Liver (tissue), 9 donors: ENCODE data around the gene MANBA. TPM values are rescaled to one million over a fixed set of nuclear protein-coding genes. Genes with fewer than 3 reads are reported as not detected.

ENCODE experiments used
- DNase-seq: peaks from one replicate; pipeline ENCODE4 v3.0.0-alpha.2; 2017; ENCODE audit warnings: low spot score
- H3K27ac ChIP-seq, 2 donors: one replicate each; pipeline ENCODE4 v1.7.0; 2013; ENCODE audit warnings: inconsistent platforms in 2 of 2, low read length in 2 of 2, control low read depth in 1 of 2, low read depth in 1 of 2, mild to moderate bottlenecking in 1 of 2
- H3K27me3 ChIP-seq, 4 donors: one replicate each; pipeline versions ENCODE4 v1.6.1 to v1.7.0; 2013; ENCODE audit warnings: low read length in 3 of 4, inconsistent platforms in 1 of 4, mild to moderate bottlenecking in 1 of 4, moderate library complexity in 1 of 4; ENCODE audit not compliant: control insufficient read depth in 4 of 4, insufficient read depth in 4 of 4
- H3K36me3 ChIP-seq, 4 donors: one replicate each; pipeline versions ENCODE4 v1.6.1 to v1.7.0; 2013; ENCODE audit warnings: low read length in 3 of 4, mild to moderate bottlenecking in 3 of 4, low read depth in 1 of 4, moderate library complexity in 1 of 4; ENCODE audit not compliant: control insufficient read depth in 4 of 4, insufficient read depth in 3 of 4
- H3K4me1 ChIP-seq, 4 donors: one replicate each; pipeline versions ENCODE4 v1.6.1 to v1.7.0; 2013; ENCODE audit warnings: low read length in 3 of 4, mild to moderate bottlenecking in 3 of 4, moderate library complexity in 1 of 4; ENCODE audit not compliant: control insufficient read depth in 4 of 4, insufficient read depth in 4 of 4
- H3K4me3 ChIP-seq, 3 donors: one replicate each; pipeline versions ENCODE4 v1.6.1 to v1.7.0; 2013; ENCODE audit warnings: low read length in 3 of 3, control low read depth in 1 of 3, low read depth in 1 of 3, mild to moderate bottlenecking in 1 of 3
- H3K9ac ChIP-seq, 2 donors: one replicate each; pipeline ENCODE4 v1.7.0; 2013; ENCODE audit warnings: low read length in 2 of 2, mild to moderate bottlenecking in 2 of 2, moderate library complexity in 2 of 2, control low read depth in 1 of 2, low read depth in 1 of 2
- H3K9me3 ChIP-seq, 4 donors: one replicate each; pipeline versions ENCODE4 v1.6.1 to v1.7.0; 2013; ENCODE audit warnings: low read length in 3 of 4; ENCODE audit not compliant: control insufficient read depth in 4 of 4
- ATF3 ChIP-seq: IDR thresholded peaks from 2 replicates; pipeline ENCODE4 v1.6.1; 2016; ENCODE audit warnings: antibody characterized with exemption
- EGR1 ChIP-seq, 2 donors: IDR thresholded peaks; 2 replicates each; pipeline ENCODE4 v1.6.1; 2016 to 2018; ENCODE audit warnings: antibody characterized with exemption in 2 of 2, low read depth in 2 of 2
- FOXA1 ChIP-seq: IDR thresholded peaks from 2 replicates; pipeline ENCODE4 v1.6.1; 2016; ENCODE audit warnings: antibody characterized with exemption
- FOXA2 ChIP-seq: IDR thresholded peaks from 2 replicates; pipeline ENCODE4 v1.6.1; 2016; ENCODE audit warnings: antibody characterized with exemption
- GABPA ChIP-seq, 2 donors: IDR thresholded peaks in 1 of 2; conservative IDR thresholded peaks in 1 of 2; 2 replicates each; pipeline ENCODE4 v1.6.1; 2016; ENCODE audit warnings: antibody characterized with exemption in 2 of 2, mild to moderate bottlenecking in 1 of 2, moderate library complexity in 1 of 2
- HNF4A ChIP-seq, 2 donors: conservative IDR thresholded peaks; 2 replicates each; pipeline ENCODE4 v1.6.1; 2016; ENCODE audit warnings: antibody characterized with exemption in 2 of 2, mild to moderate bottlenecking in 2 of 2
- HNF4G ChIP-seq: IDR thresholded peaks from 2 replicates; pipeline ENCODE4 v1.6.1; 2016; ENCODE audit warnings: antibody characterized with exemption
- MAX ChIP-seq: IDR thresholded peaks from 2 replicates; pipeline ENCODE4 v1.6.1; 2016; ENCODE audit warnings: antibody characterized with exemption
- NR2F2 ChIP-seq: IDR thresholded peaks from 2 replicates; pipeline ENCODE4 v1.6.1; 2016; ENCODE audit warnings: antibody characterized with exemption
- RAD21 ChIP-seq, 2 donors: IDR thresholded peaks; 2 replicates each; pipeline ENCODE4 v1.6.1; 2016; ENCODE audit warnings: antibody characterized with exemption in 2 of 2, mild to moderate bottlenecking in 2 of 2
- REST ChIP-seq: IDR thresholded peaks from 2 replicates; pipeline ENCODE4 v1.6.1; 2016; ENCODE audit warnings: antibody characterized with exemption, mild to moderate bottlenecking
- RXRA ChIP-seq, 2 donors: IDR thresholded peaks; 2 replicates each; pipeline ENCODE4 v1.6.1; 2017 to 2018; ENCODE audit warnings: antibody characterized with exemption in 2 of 2, mild to moderate bottlenecking in 1 of 2
- SP1 ChIP-seq: IDR thresholded peaks from 2 replicates; pipeline ENCODE4 v1.6.1; 2018; ENCODE audit warnings: antibody characterized with exemption, mild to moderate bottlenecking
- TAF1 ChIP-seq: conservative IDR thresholded peaks from 2 replicates; pipeline ENCODE4 v1.6.1; 2016; ENCODE audit warnings: antibody characterized with exemption, mild to moderate bottlenecking
- YY1 ChIP-seq: IDR thresholded peaks from 2 replicates; pipeline ENCODE4 v1.6.1; 2016; ENCODE audit warnings: antibody characterized with exemption, mild to moderate bottlenecking
- ZBTB33 ChIP-seq: IDR thresholded peaks from 2 replicates; pipeline ENCODE4 v1.6.1; 2016; ENCODE audit warnings: antibody characterized with exemption
- WGBS: extraction: QIAGEN DNeasy Blood & Tissue Kit; methylation state at CpG from one replicate; pipeline ENCODE4 v1.1.7; 2013; 5-methylcytosine and 5-hydroxymethylcytosine counted together
- polyA plus RNA-seq, 2 donors: library from polyadenylated mRNA; stranded (reverse) in 1 of 2; unstranded in 1 of 2; fragments of 200-250 nt in 1 of 2; fragments of >200 nt in 1 of 2; fragmentation: Nextera tagmentation in 1 of 2; extraction: Ambion mirVana in 1 of 2; gene quantifications; one replicate each; pipeline versions ENCODE4 v1.2.1 to v1.2.3, GENCODE V29; 2013 to 2015
- total RNA-seq, 2 donors: library from RNA; depleted of rRNA; stranded (reverse); fragments of >200 nt; gene quantifications; one replicate each; pipeline ENCODE4 v1.2.3, GENCODE V29; 2014
- donor health status: healthy.
- donor health status: healthy.
- donor health status: healthy.
- donor health status: healthy.
- donor health status: healthy.

MANBA gene
- total and polyA plus RNA-seq, 4 donors: 7.1 to 24.2 (median 15.5) TPM

DNA sequence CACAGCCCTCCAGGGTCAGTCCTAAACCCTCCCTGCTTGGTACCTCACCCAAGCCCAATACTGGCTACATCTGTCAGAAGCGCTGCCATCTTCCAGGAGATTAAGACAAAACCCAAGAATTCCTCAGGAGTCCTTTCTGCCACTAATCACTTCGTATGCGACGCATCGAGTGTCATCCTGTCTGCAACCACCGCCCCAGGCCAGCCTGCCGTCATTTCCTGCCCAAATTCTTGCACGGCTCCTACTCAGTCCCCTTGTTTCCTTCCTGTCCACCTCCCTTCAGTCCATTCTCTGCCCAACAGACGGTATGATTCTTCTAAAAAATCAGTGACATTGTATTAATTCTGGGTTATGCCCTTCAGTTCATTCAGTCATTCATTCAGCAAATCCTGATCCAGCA lies 146.0 kb downstream of the MANBA start:
- TF ChIP-seq FOXA2: no peak
- no peak for TF ChIP-seq MAX
- TF ChIP-seq REST: no peak
- no peak for TF ChIP-seq HNF4A (conservative IDR thresholded peaks at IDR 0.05)
- TF ChIP-seq FOXA1: no peak
- no peak for TF ChIP-seq ATF3
- no peak for TF ChIP-seq GABPA (IDR thresholded peaks at IDR 0.05 in 1 of 2, conservative IDR thresholded peaks at IDR 0.05 in 1 of 2)
- TF ChIP-seq TAF1: no peak
- no peak for TF ChIP-seq RXRA (IDR thresholded peaks at IDR 0.05)
- no peak for TF ChIP-seq NR2F2
- no peak for TF ChIP-seq YY1
- TF ChIP-seq ZBTB33: no peak
- TF ChIP-seq HNF4G: no peak
- WGBS: 84% methylated on average over 9 of the region's 9 CpGs
- Histone ChIP-seq H3K9ac (no peak overlapping the region), H3K4me1 (peaks cover 0 to under 1% (median under 1%) of the 10 kb centered on the region in 4 donors), H3K9me3 (no peaks in the 10 kb centered on the region), H3K36me3 (peaks cover 10 to 62% (median 54%) of the 10 kb centered on the region in 4 donors), H3K4me3 (no peak overlapping the region), H3K27me3 (no peaks in the 10 kb centered on the region), H3K27ac (peak overlapping the region; percentile 38 to 53)
- DNase-seq: no peak

GRCh38 chr4:102612824-102613366 lies 147.9 kb downstream of the MANBA start:
- H3K27me3 ChIP-seq: no peaks in the 10 kb centered on the region
- H3K9me3 ChIP-seq: no peaks in the 10 kb centered on the region
- no peak overlapping the region for H3K4me3 ChIP-seq
- H3K36me3 ChIP-seq: peaks cover 12 to 75% (median 62%) of the 10 kb centered on the region in 4 donors
- WGBS: 66% methylated on average over 11 of the region's 11 CpGs
- H3K4me1 ChIP-seq: no peaks in the 10 kb centered on the region
- no peak for TF ChIP-seq ZBTB33
- no peak for TF ChIP-seq NR2F2
- no peak for TF ChIP-seq TAF1
- TF ChIP-seq GABPA (IDR thresholded peaks at IDR 0.05 in 1 of 2, conservative IDR thresholded peaks at IDR 0.05 in 1 of 2): no peak
- TF ChIP-seq HNF4G: no peak
- no peak for TF ChIP-seq FOXA1
- no peak for TF ChIP-seq MAX
- no peak for TF ChIP-seq EGR1 (IDR thresholded peaks at IDR 0.05; ENCODE audit: low read depth in 2 of 2)
- no peak for TF ChIP-seq YY1
- TF ChIP-seq SP1: no peak
- no peak for TF ChIP-seq RXRA (IDR thresholded peaks at IDR 0.05)
- no peak for TF ChIP-seq HNF4A (conservative IDR thresholded peaks at IDR 0.05)
- TF ChIP-seq REST: no peak
- TF ChIP-seq RAD21 (IDR thresholded peaks at IDR 0.05): no peak
- H3K27ac ChIP-seq: peak overlapping the region; percentile 44 to 51
- no peak overlapping the region for H3K9ac ChIP-seq
- no peak for DNase-seq
